ENCODE data around the gene SUMF2. TPM values are rescaled to one million over a fixed set of nuclear protein-coding genes. Genes with fewer than 3 reads are reported as not detected.

The SUMF2 gene
- total RNA-seq, 1 donor from 2014 or later = 202 TPM

- Mint-ChIP-seq H3K9me3 (ENCODE audit: unreplicated experiment) (no peaks in the 10 kb centered on the region), H3K36me3 (ENCODE audit: unreplicated experiment) (no peaks in the 10 kb centered on the region), H3K4me3 (ENCODE audit: unreplicated experiment) (no peak overlapping the region), H3K4me1 (ENCODE audit: unreplicated experiment) (no peaks in the 10 kb centered on the region), H3K27me3 (ENCODE audit: unreplicated experiment) (no peaks in the 10 kb centered on the region), H3K27ac (ENCODE audit: unreplicated experiment) (no peak overlapping the region)
- TF ChIP-seq CTCF (IDR thresholded peaks at IDR 0.05) = no peak
- no peak for DNase-seq (ENCODE audit: extremely low spot score, unreplicated experiment)
Observed at GRCh38 chr7:56125831-56126230, 61.7 kb downstream of the SUMF2 start.

GRCh38 chr7:56127241-56127975 is 63.3 kb downstream of the SUMF2 start:
- no peaks in the 10 kb centered on the region for H3K27me3 Mint-ChIP-seq (ENCODE audit: unreplicated experiment)
- TF ChIP-seq CTCF (IDR thresholded peaks at IDR 0.05) = no peak
- DNase-seq (ENCODE audit: extremely low spot score, unreplicated experiment) = no peak
- H3K4me1 Mint-ChIP-seq (ENCODE audit: unreplicated experiment) = no peaks in the 10 kb centered on the region
- H3K9me3 Mint-ChIP-seq (ENCODE audit: unreplicated experiment) = no peaks in the 10 kb centered on the region
- no peaks in the 10 kb centered on the region for H3K36me3 Mint-ChIP-seq (ENCODE audit: unreplicated experiment)
- no peak overlapping the region for H3K4me3 Mint-ChIP-seq (ENCODE audit: unreplicated experiment)
- no peak overlapping the region for H3K27ac Mint-ChIP-seq (ENCODE audit: unreplicated experiment)

Other genes starting within 250 kb of the SUMF2 start
- gene SEPTIN14, start 201.5 kb upstream of the SUMF2 start, total RNA-seq = not detected in 2 replicates
- gene ZNF713, start 176.8 kb upstream of the SUMF2 start, total RNA-seq = 4.3 and 4.7 TPM in 2 replicates
- gene MRPS17, start 112.4 kb upstream of the SUMF2 start, total RNA-seq = 13.6 and 14.0 TPM in 2 replicates
- gene NIPSNAP2, start 99.7 kb upstream of the SUMF2 start, total RNA-seq = 52.8 and 52.9 TPM in 2 replicates
- 31.0 and 33.6 TPM in 2 replicates for gene PSPH, start 12.8 kb upstream of the SUMF2 start, total RNA-seq
- gene CCT6A, start 12.5 kb upstream of the SUMF2 start, total RNA-seq = 107 and 109 TPM in 2 replicates
- gene PHKG1, start 28.7 kb downstream of the SUMF2 start, total RNA-seq = 0.99 and 1.1 TPM in 2 replicates
- 228 and 237 TPM in 2 replicates for gene CHCHD2, start 42.2 kb downstream of the SUMF2 start, total RNA-seq
- gene NUPR2, start 52.1 kb downstream of the SUMF2 start, total RNA-seq = not detected in 2 replicates